SK-N-SH (cell line): Measurements from ENCODE around the gene DVL1. TPM values are rescaled to one million over a fixed set of nuclear protein-coding genes. Genes with fewer than 3 reads are reported as not detected.

ENCODE experiments used
- CHD2 ChIP-seq: fragments of 150-350 bp; IDR thresholded peaks from 2 replicates; pipeline ENCODE4 v1.6.1; 2018; ENCODE audit warnings: low read length; ENCODE audit not compliant: partially characterized antibody
- ELF1 ChIP-seq: IDR thresholded peaks from 2 replicates; pipeline ENCODE4 v1.4.0; 2012
- EP300 ChIP-seq, 2 experiments: IDR thresholded peaks; 2 replicates each; pipeline versions ENCODE4 v1.4.0 to v1.6.1; 2012; ENCODE audit warnings: borderline replicate concordance in 1 of 2, low read depth in 1 of 2, low read length in 1 of 2
- FOXJ3 ChIP-seq: sonication (generic); formaldehyde crosslinking; IDR thresholded peaks from 2 replicates; pipeline ENCODE4 v1.5.1; 2020; ENCODE audit warnings: mild to moderate bottlenecking, missing genetic modification reagents
- FOXM1 ChIP-seq: IDR thresholded peaks from 2 replicates; pipeline ENCODE4 v1.4.0; 2012; ENCODE audit warnings: low read depth, mild to moderate bottlenecking
- GABPA ChIP-seq: IDR thresholded peaks from 2 replicates; pipeline ENCODE4 v1.4.0; 2012; ENCODE audit warnings: low read depth, mild to moderate bottlenecking
- GATA2 ChIP-seq: sonication (generic); formaldehyde crosslinking; IDR thresholded peaks from 2 replicates; pipeline ENCODE4 v1.5.0; 2020; ENCODE audit warnings: mild to moderate bottlenecking, missing genetic modification reagents
- JUND ChIP-seq: IDR thresholded peaks from 2 replicates; pipeline ENCODE4 v1.4.0; 2012
- MXI1 ChIP-seq: IDR thresholded peaks from 2 replicates; pipeline ENCODE4 v1.6.1; 2012; ENCODE audit warnings: mild to moderate bottlenecking, low read depth, low read length, improper control_type of control experiment
- NFIC ChIP-seq: IDR thresholded peaks from 2 replicates; pipeline ENCODE4 v1.4.0; 2012; ENCODE audit warnings: borderline replicate concordance
- NRF1 ChIP-seq: IDR thresholded peaks from 2 replicates; pipeline ENCODE4 v1.6.1; 2012; ENCODE audit warnings: low read depth, mild to moderate bottlenecking, low read length
- POLR2AphosphoS5 ChIP-seq: IDR thresholded peaks from 2 replicates; pipeline ENCODE4 v1.6.1; 2012; ENCODE audit warnings: low read depth, low read length
- RAD21 ChIP-seq: IDR thresholded peaks from 2 replicates; pipeline ENCODE4 v1.6.1; 2012; ENCODE audit warnings: mild to moderate bottlenecking, low read length
- RCOR1 ChIP-seq: fragments of 150-350 bp; IDR thresholded peaks from 2 replicates; pipeline ENCODE4 v1.6.1; 2017; ENCODE audit warnings: antibody characterized with exemption, low read length
- RXRA ChIP-seq: IDR thresholded peaks from 2 replicates; pipeline ENCODE4 v1.4.0; 2012; ENCODE audit warnings: low read depth, mild to moderate bottlenecking, borderline replicate concordance
- SIN3A ChIP-seq: IDR thresholded peaks from 2 replicates; pipeline ENCODE4 v1.6.1; 2012; ENCODE audit warnings: low read depth, mild to moderate bottlenecking, low read length, moderate library complexity, borderline replicate concordance
- SMC3 ChIP-seq: IDR thresholded peaks from 2 replicates; pipeline ENCODE4 v1.6.1; 2012; ENCODE audit warnings: low read depth, low read length, improper control_type of control experiment
- TAF1 ChIP-seq: IDR thresholded peaks from 2 replicates; pipeline ENCODE4 v1.6.1; 2012; ENCODE audit warnings: low read depth, mild to moderate bottlenecking, low read length, moderate library complexity, borderline replicate concordance
- TCF12 ChIP-seq: IDR thresholded peaks from 2 replicates; pipeline ENCODE4 v1.4.0; 2012
- polyA plus RNA-seq, 3 experiments: library from polyadenylated mRNA; depleted of rRNA; stranded (reverse); fragments of >200 nt; gene quantifications; 2 replicates each; pipeline ENCODE4 v1.2.3, GENCODE V29; 2012
- TF ChIP-seq, protein P1 (sequence below): IDR thresholded peaks from 2 replicates; pipeline ENCODE4 v1.4.0; 2012; ENCODE audit warnings: low read depth, borderline replicate concordance
- TF ChIP-seq, protein P2 (sequence below): fragments of 150-350 bp; IDR thresholded peaks from 2 replicates; pipeline ENCODE4 v1.6.1; 2017; ENCODE audit warnings: antibody characterized with exemption, low read length, low read depth, borderline replicate concordance
- TF ChIP-seq, protein P3 (sequence below): fragments of 200-600 bp; sonication (generic); IDR thresholded peaks from 2 replicates; pipeline ENCODE4 v1.6.1; 2017; ENCODE audit warnings: antibody characterized with exemption, mild to moderate bottlenecking, moderate library complexity
- TF ChIP-seq, protein P4 (sequence below): fragments of 150-350 bp; IDR thresholded peaks from 2 replicates; pipeline ENCODE4 v1.6.1; 2016; ENCODE audit warnings: mild to moderate bottlenecking, low read depth, low read length
- TF ChIP-seq, protein P5 (sequence below): IDR thresholded peaks from 2 replicates; pipeline ENCODE4 v1.4.0; 2012; ENCODE audit warnings: low read depth, borderline replicate concordance
- TF ChIP-seq, protein P6 (sequence below): IDR thresholded peaks from 2 replicates; pipeline ENCODE4 v1.4.0; 2012; ENCODE audit warnings: low read depth

The DVL1 gene
- polyA plus RNA-seq, 1 of the 3 experiments (the other 2 are of a cell fraction), result 32.0 TPM

DNA sequence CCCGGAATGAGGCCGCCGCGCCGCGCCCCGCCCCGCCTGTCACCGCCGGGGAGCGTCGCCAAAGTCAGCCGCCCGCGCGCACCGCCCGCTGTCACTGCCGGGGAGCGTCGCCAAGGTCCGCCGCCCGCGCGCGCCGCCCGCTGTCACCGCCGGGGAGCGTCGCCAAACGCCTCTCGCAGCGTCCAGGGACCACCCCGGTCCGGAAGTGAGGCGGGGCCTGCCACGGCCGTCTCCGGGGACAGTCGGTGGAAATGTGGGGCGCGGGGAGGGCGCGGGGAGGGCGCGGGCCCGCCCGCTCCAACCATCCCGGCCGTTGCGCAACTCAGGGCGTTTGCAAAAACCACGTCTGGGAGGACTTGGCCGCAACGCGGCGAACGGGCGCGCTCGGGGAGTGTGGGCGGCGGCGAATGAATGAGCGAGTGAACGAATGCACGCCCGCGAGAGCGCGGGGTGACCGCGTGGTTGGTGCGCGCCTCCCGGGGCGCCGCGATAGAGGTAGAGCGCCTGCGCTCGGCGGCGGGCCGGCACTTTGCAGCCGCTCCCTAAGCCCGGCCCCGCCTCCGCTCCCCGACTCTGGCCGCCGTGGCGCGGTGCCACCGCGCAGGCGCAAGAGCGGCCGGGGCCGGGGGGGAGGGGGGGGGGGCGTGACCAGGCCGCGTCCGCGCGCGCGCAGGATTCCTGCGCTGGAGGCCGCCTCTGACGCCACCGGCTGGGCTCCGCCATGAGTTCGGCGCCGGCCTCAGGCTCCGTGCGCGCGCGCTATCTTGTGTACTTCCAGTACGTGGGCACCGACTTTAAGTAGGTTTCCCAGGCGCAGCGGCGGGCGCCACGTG is 41.1 kb downstream of the DVL1 start, which contains the start of the genes ACAP3 and PUSL1 (continued):
- no peak for TF ChIP-seq FOXM1
- peak; percentile 42 for TF ChIP-seq CHD2
- TF ChIP-seq, protein P1, sequence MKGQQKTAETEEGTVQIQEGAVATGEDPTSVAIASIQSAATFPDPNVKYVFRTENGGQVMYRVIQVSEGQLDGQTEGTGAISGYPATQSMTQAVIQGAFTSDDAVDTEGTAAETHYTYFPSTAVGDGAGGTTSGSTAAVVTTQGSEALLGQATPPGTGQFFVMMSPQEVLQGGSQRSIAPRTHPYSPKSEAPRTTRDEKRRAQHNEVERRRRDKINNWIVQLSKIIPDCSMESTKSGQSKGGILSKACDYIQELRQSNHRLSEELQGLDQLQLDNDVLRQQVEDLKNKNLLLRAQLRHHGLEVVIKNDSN, result no peak
- 0 out of 4 replicates have a peak, but pooled peaks of 1 of the 2 experiments have one; percentile 7 for TF ChIP-seq EP300 (IDR thresholded peaks at IDR 0.05; ENCODE audit: borderline replicate concordance in 1 of 2, low read depth in 1 of 2, low read length in 1 of 2)
- TF ChIP-seq, protein P2, sequence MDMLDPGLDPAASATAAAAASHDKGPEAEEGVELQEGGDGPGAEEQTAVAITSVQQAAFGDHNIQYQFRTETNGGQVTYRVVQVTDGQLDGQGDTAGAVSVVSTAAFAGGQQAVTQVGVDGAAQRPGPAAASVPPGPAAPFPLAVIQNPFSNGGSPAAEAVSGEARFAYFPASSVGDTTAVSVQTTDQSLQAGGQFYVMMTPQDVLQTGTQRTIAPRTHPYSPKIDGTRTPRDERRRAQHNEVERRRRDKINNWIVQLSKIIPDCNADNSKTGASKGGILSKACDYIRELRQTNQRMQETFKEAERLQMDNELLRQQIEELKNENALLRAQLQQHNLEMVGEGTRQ, result no peak
- peak; percentile 72 for TF ChIP-seq NRF1
- no peak; the same call in 1 of the 2 replicates for TF ChIP-seq POLR2AphosphoS5
- no peak for TF ChIP-seq GATA2 (CRISPR knock-in tag)
- TF ChIP-seq MXI1, result peak; percentile 91
- no peak for TF ChIP-seq FOXJ3
- TF ChIP-seq RAD21, result no peak
- TF ChIP-seq, protein P3, sequence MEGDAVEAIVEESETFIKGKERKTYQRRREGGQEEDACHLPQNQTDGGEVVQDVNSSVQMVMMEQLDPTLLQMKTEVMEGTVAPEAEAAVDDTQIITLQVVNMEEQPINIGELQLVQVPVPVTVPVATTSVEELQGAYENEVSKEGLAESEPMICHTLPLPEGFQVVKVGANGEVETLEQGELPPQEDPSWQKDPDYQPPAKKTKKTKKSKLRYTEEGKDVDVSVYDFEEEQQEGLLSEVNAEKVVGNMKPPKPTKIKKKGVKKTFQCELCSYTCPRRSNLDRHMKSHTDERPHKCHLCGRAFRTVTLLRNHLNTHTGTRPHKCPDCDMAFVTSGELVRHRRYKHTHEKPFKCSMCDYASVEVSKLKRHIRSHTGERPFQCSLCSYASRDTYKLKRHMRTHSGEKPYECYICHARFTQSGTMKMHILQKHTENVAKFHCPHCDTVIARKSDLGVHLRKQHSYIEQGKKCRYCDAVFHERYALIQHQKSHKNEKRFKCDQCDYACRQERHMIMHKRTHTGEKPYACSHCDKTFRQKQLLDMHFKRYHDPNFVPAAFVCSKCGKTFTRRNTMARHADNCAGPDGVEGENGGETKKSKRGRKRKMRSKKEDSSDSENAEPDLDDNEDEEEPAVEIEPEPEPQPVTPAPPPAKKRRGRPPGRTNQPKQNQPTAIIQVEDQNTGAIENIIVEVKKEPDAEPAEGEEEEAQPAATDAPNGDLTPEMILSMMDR, result 0 out of 2 replicates have a peak, but pooled peaks have one; percentile 6
- TF ChIP-seq TAF1, result peak; percentile 15; the same call in 1 of the 2 replicates
- TF ChIP-seq SMC3, result no peak
- no peak for TF ChIP-seq JUND
- peak; percentile 39; the same call in 1 of the 2 replicates for TF ChIP-seq GABPA
- no peak for TF ChIP-seq ELF1
- TF ChIP-seq NFIC, result no peak
- TF ChIP-seq, protein P4, sequence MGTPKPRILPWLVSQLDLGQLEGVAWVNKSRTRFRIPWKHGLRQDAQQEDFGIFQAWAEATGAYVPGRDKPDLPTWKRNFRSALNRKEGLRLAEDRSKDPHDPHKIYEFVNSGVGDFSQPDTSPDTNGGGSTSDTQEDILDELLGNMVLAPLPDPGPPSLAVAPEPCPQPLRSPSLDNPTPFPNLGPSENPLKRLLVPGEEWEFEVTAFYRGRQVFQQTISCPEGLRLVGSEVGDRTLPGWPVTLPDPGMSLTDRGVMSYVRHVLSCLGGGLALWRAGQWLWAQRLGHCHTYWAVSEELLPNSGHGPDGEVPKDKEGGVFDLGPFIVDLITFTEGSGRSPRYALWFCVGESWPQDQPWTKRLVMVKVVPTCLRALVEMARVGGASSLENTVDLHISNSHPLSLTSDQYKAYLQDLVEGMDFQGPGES, result peak; percentile 76
- peak; percentile 62; the same call in 1 of the 2 replicates for TF ChIP-seq SIN3A
- no peak for TF ChIP-seq RXRA
- TF ChIP-seq, protein P5, sequence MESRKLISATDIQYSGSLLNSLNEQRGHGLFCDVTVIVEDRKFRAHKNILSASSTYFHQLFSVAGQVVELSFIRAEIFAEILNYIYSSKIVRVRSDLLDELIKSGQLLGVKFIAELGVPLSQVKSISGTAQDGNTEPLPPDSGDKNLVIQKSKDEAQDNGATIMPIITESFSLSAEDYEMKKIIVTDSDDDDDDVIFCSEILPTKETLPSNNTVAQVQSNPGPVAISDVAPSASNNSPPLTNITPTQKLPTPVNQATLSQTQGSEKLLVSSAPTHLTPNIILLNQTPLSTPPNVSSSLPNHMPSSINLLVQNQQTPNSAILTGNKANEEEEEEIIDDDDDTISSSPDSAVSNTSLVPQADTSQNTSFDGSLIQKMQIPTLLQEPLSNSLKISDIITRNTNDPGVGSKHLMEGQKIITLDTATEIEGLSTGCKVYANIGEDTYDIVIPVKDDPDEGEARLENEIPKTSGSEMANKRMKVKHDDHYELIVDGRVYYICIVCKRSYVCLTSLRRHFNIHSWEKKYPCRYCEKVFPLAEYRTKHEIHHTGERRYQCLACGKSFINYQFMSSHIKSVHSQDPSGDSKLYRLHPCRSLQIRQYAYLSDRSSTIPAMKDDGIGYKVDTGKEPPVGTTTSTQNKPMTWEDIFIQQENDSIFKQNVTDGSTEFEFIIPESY, result 0 out of 2 replicates have a peak, but pooled peaks have one; percentile 18
- TF ChIP-seq RCOR1, result no peak
- no peak for TF ChIP-seq TCF12
- TF ChIP-seq, protein P6, sequence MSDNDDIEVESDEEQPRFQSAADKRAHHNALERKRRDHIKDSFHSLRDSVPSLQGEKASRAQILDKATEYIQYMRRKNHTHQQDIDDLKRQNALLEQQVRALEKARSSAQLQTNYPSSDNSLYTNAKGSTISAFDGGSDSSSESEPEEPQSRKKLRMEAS, result peak; percentile 73
- TF ChIP-seq, all 33 proteins: peak for 12
